ENCODE results near the gene XAB2. TPM values are rescaled to one million over a fixed set of nuclear protein-coding genes. Genes with fewer than 3 reads are reported as not detected.

Gene XAB2
- total and polyA plus RNA-seq, 7 experiments from 2014 or later: 6.4 to 79.8 (median 61.1) TPM

GRCh38 chr19:7603919-7604318 lies 25.4 kb downstream of the XAB2 start:
- POLR2A ChIA-PET: no interaction called here
- H3K27me3 Mint-ChIP-seq: peaks cover 2 to 23% (median 11%) of the 10 kb centered on the region in 5 donors
- CTCF ChIA-PET: no interaction called here
- Histone ChIP-seq H3K4me3 (ENCODE audit: low read length) (no peak overlapping the region), H3K4me1 (ENCODE audit: control insufficient read depth in 2 of 2, insufficient read depth in 2 of 2, low read length in 2 of 2) (no peaks in the 10 kb centered on the region), H3K9me3 (ENCODE audit: control insufficient read depth in 2 of 3, low read length in 3 of 3) (no peaks in the 10 kb centered on the region), H3K36me3 (ENCODE audit: control insufficient read depth in 2 of 3, insufficient read depth in 3 of 3, low read length in 3 of 3) (no peaks in the 10 kb centered on the region), H3K27me3 (ENCODE audit: control insufficient read depth in 2 of 2, insufficient read depth in 2 of 2, low read length in 2 of 2) (no peaks in the 10 kb centered on the region), H3K27ac (ENCODE audit: low read depth, low read length) (no peak overlapping the region)
- intact Hi-C loops (cut with micrococcal nuclease): no loop called here
- ATAC-seq (no peak), DNase-seq (no peak)
- H3K4me3 Mint-ChIP-seq: no peak overlapping the region
- H3K36me3 Mint-ChIP-seq: no peaks in the 10 kb centered on the region
- peaks cover 0 to 6% (median 0%) of the 10 kb centered on the region in 7 donors for H3K4me1 Mint-ChIP-seq
- H3K27ac Mint-ChIP-seq: no peak overlapping the region
- peaks cover 0 to 4% (median 0%) of the 10 kb centered on the region in 11 donors for H3K9me3 Mint-ChIP-seq

GRCh38 chr19:7602935-7603497 lies 26.3 kb downstream of the XAB2 start:
- Mint-ChIP-seq H3K4me3 (no peak overlapping the region), H3K4me1 (peaks cover 0 to 6% (median 0%) of the 10 kb centered on the region in 7 donors), H3K36me3 (no peaks in the 10 kb centered on the region), H3K27ac (no peak overlapping the region), H3K9me3 (peaks cover 0 to 6% (median 0%) of the 10 kb centered on the region in 11 donors), H3K27me3 (peaks cover 9 to 31% (median 18%) of the 10 kb centered on the region in 5 donors)
- no peak overlapping the region for H3K4me3 ChIP-seq (ENCODE audit: low read length)
- intact Hi-C loops (cut with micrococcal nuclease): no loop called here
- no peak for ATAC-seq
- DNase-seq: no peak
- no peaks in the 10 kb centered on the region for H3K4me1 ChIP-seq (ENCODE audit: control insufficient read depth in 2 of 2, insufficient read depth in 2 of 2, low read length in 2 of 2)
- no peaks in the 10 kb centered on the region for H3K27me3 ChIP-seq (ENCODE audit: control insufficient read depth in 2 of 2, insufficient read depth in 2 of 2, low read length in 2 of 2)
- H3K9me3 ChIP-seq (ENCODE audit: control insufficient read depth in 2 of 3, low read length in 3 of 3): no peaks in the 10 kb centered on the region
- H3K36me3 ChIP-seq (ENCODE audit: control insufficient read depth in 2 of 3, insufficient read depth in 3 of 3, low read length in 3 of 3): no peaks in the 10 kb centered on the region
- no peak overlapping the region for H3K27ac ChIP-seq (ENCODE audit: low read depth, low read length)
- POLR2A ChIA-PET: no interaction called here
- CTCF ChIA-PET: no interaction called here

GRCh38 chr19:7602240-7602934 lies 27.0 kb downstream of the XAB2 start:
- H3K27me3 Mint-ChIP-seq: peaks cover 15 to 37% (median 24%) of the 10 kb centered on the region in 5 donors
- Histone ChIP-seq H3K27me3 (ENCODE audit: control insufficient read depth in 2 of 2, insufficient read depth in 2 of 2, low read length in 2 of 2) (peaks cover 0 to 4% of the 10 kb centered on the region in 2 donors), H3K9me3 (ENCODE audit: control insufficient read depth in 2 of 3, low read length in 3 of 3) (no peaks in the 10 kb centered on the region), H3K4me1 (ENCODE audit: control insufficient read depth in 2 of 2, insufficient read depth in 2 of 2, low read length in 2 of 2) (no peaks in the 10 kb centered on the region), H3K36me3 (ENCODE audit: control insufficient read depth in 2 of 3, insufficient read depth in 3 of 3, low read length in 3 of 3) (no peaks in the 10 kb centered on the region), H3K4me3 (ENCODE audit: low read length) (no peak overlapping the region), H3K27ac (ENCODE audit: low read depth, low read length) (no peak overlapping the region)
- CTCF ChIA-PET: no interaction called here
- H3K4me1 Mint-ChIP-seq: peaks cover 0 to 6% (median 0%) of the 10 kb centered on the region in 7 donors
- DNase-seq: no peak
- no peaks in the 10 kb centered on the region for H3K36me3 Mint-ChIP-seq
- H3K4me3 Mint-ChIP-seq: no peak overlapping the region
- intact Hi-C loops (cut with micrococcal nuclease): no loop called here
- no peak overlapping the region for H3K27ac Mint-ChIP-seq
- no peak for ATAC-seq
- peaks cover 0 to 6% (median 0%) of the 10 kb centered on the region in 11 donors for H3K9me3 Mint-ChIP-seq
- POLR2A ChIA-PET: no interaction called here

GRCh38 chr19:7600721-7601120 lies 28.6 kb downstream of the XAB2 start:
- no peak overlapping the region for H3K27ac ChIP-seq (ENCODE audit: low read depth, low read length)
- no peaks in the 10 kb centered on the region for H3K9me3 ChIP-seq (ENCODE audit: control insufficient read depth in 2 of 3, low read length in 3 of 3)
- H3K4me1 ChIP-seq (ENCODE audit: control insufficient read depth in 2 of 2, insufficient read depth in 2 of 2, low read length in 2 of 2): no peaks in the 10 kb centered on the region
- POLR2A ChIA-PET: no interaction called here
- Mint-ChIP-seq H3K4me3 (no peak overlapping the region), H3K9me3 (peaks cover 0 to 6% (median 0%) of the 10 kb centered on the region in 11 donors), H3K4me1 (peaks cover 0 to 10% (median 2%) of the 10 kb centered on the region in 7 donors), H3K36me3 (peaks cover 0 to 1% (median 0%) of the 10 kb centered on the region in 5 donors), H3K27ac (no peak overlapping the region), H3K27me3 (peaks cover 24 to 46% (median 29%) of the 10 kb centered on the region in 5 donors)
- intact Hi-C loops (cut with micrococcal nuclease): no loop called here
- no peak overlapping the region for H3K4me3 ChIP-seq (ENCODE audit: low read length)
- no peak for DNase-seq
- ATAC-seq: no peak
- CTCF ChIA-PET: no interaction called here
- peaks cover 0 to 5% of the 10 kb centered on the region in 2 donors for H3K27me3 ChIP-seq (ENCODE audit: control insufficient read depth in 2 of 2, insufficient read depth in 2 of 2, low read length in 2 of 2)
- no peaks in the 10 kb centered on the region for H3K36me3 ChIP-seq (ENCODE audit: control insufficient read depth in 2 of 3, insufficient read depth in 3 of 3, low read length in 3 of 3)

GRCh38 chr19:7598180-7598579 lies 31.2 kb downstream of the XAB2 start:
- no peak overlapping the region for H3K4me3 ChIP-seq (ENCODE audit: low read length)
- H3K4me1 ChIP-seq (ENCODE audit: control insufficient read depth in 2 of 2, insufficient read depth in 2 of 2, low read length in 2 of 2): no peaks in the 10 kb centered on the region
- peak overlapping the region in 2 of 10 donors; percentile 70 to 80 for H3K4me3 Mint-ChIP-seq
- H3K27ac Mint-ChIP-seq: peak overlapping the region in 1 of 9 donors; percentile 51
- peaks cover 0 to 1% (median 0%) of the 10 kb centered on the region in 5 donors for H3K36me3 Mint-ChIP-seq
- no peak overlapping the region for H3K27ac ChIP-seq (ENCODE audit: low read depth, low read length)
- ChIA-PET CTCF (no interaction called here), POLR2A (no interaction called here)
- peaks cover 35 to 57% (median 46%) of the 10 kb centered on the region in 5 donors for H3K27me3 Mint-ChIP-seq
- peaks cover 0 to 9% (median 4%) of the 10 kb centered on the region in 7 donors for H3K4me1 Mint-ChIP-seq
- H3K9me3 Mint-ChIP-seq: peaks cover 0 to 6% (median 0%) of the 10 kb centered on the region in 11 donors
- H3K27me3 ChIP-seq (ENCODE audit: control insufficient read depth in 2 of 2, insufficient read depth in 2 of 2, low read length in 2 of 2): peaks cover 0 to 5% of the 10 kb centered on the region in 2 donors
- H3K9me3 ChIP-seq (ENCODE audit: control insufficient read depth in 2 of 3, low read length in 3 of 3): no peaks in the 10 kb centered on the region
- no peaks in the 10 kb centered on the region for H3K36me3 ChIP-seq (ENCODE audit: control insufficient read depth in 2 of 3, insufficient read depth in 3 of 3, low read length in 3 of 3)
- DNase-seq (no peak), ATAC-seq (no peak)
- intact Hi-C loops (cut with micrococcal nuclease): no loop called here

- ATAC-seq (no peak), DNase-seq (no peak)
- peaks cover 35 to 57% (median 47%) of the 10 kb centered on the region in 5 donors for H3K27me3 Mint-ChIP-seq
- H3K9me3 ChIP-seq (ENCODE audit: control insufficient read depth in 2 of 3, low read length in 3 of 3): no peaks in the 10 kb centered on the region
- H3K36me3 Mint-ChIP-seq: peaks cover 0 to 1% (median 0%) of the 10 kb centered on the region in 5 donors
- no peak overlapping the region for H3K27ac ChIP-seq (ENCODE audit: low read depth, low read length)
- peaks cover 0 to 5% of the 10 kb centered on the region in 2 donors for H3K27me3 ChIP-seq (ENCODE audit: control insufficient read depth in 2 of 2, insufficient read depth in 2 of 2, low read length in 2 of 2)
- no peaks in the 10 kb centered on the region for H3K36me3 ChIP-seq (ENCODE audit: control insufficient read depth in 2 of 3, insufficient read depth in 3 of 3, low read length in 3 of 3)
- POLR2A ChIA-PET: no interaction called here
- CTCF ChIA-PET: no interaction called here
- H3K4me1 Mint-ChIP-seq: peaks cover 0 to 9% (median 4%) of the 10 kb centered on the region in 7 donors
- H3K27ac Mint-ChIP-seq: peak overlapping the region in 1 of 9 donors; percentile 51
- no peak overlapping the region for H3K4me3 ChIP-seq (ENCODE audit: low read length)
- intact Hi-C loops (cut with micrococcal nuclease): no loop called here
- H3K9me3 Mint-ChIP-seq: peaks cover 0 to 6% (median 0%) of the 10 kb centered on the region in 11 donors
- peak overlapping the region in 4 of 10 donors; percentile 44 to 80 (median 63) for H3K4me3 Mint-ChIP-seq
- H3K4me1 ChIP-seq (ENCODE audit: control insufficient read depth in 2 of 2, insufficient read depth in 2 of 2, low read length in 2 of 2): no peaks in the 10 kb centered on the region
Measured at GRCh38 chr19:7597689-7598088, 31.7 kb downstream of the XAB2 start.

Data from naive thymus-derived CD4-positive, alpha-beta T cell (primary cell).